Measurements from ENCODE around the gene SNX5.
"Not testable (repeated sequence)": the region's sequence is repeated elsewhere in the genome, so short reads cannot be mapped to it uniquely, and the experiment has no call there.

- TF ChIP-seq CTCF (optimal IDR thresholded peaks at IDR 0.05 in 1 of 3, IDR thresholded peaks at IDR 0.05 in 1 of 3, conservative IDR thresholded peaks at IDR 0.05 in 1 of 3; ENCODE audit: extremely low read depth in 1 of 3, insufficient read depth in 2 of 3, low read length in 3 of 3); EZH2 (IDR thresholded peaks at IDR 0.05; ENCODE audit: low read length): not testable (repeated sequence)
These were observed 8.2 kb downstream of the SNX5 start for GRCh38 chr20:17960400-17960885.

All from keratinocyte (primary cell).